ENCODE results near the gene UMPS. TPM values are rescaled to one million over a fixed set of nuclear protein-coding genes. Genes with fewer than 3 reads are reported as not detected.

The UMPS gene
- total and polyA plus RNA-seq, 9 of the 15 experiments (the other 6 are each of a cell fraction or from before 2014, with no cell fraction given): 28.9 to 91.0 (median 45.9) TPM

- TF ChIP-seq TRIM25 (IDR thresholded peaks at IDR 0.05; ENCODE audit: borderline replicate concordance): no peak
- TF ChIP-seq KLF16 (IDR thresholded peaks at IDR 0.05): no peak
- TF ChIP-seq CREB3 (tag; conservative IDR thresholded peaks at IDR 0.05; ENCODE audit: low read depth): no peak
- TF ChIP-seq BRD4 (IDR thresholded peaks at IDR 0.05): no peak
- no peak for TF ChIP-seq LARP7 (IDR thresholded peaks at IDR 0.05)
- TF ChIP-seq WHSC1 (IDR thresholded peaks at IDR 0.05; ENCODE audit: low read length): no peak
- no peak for TF ChIP-seq ATF7 (IDR thresholded peaks at IDR 0.05)
- TF ChIP-seq CCNT2 (IDR thresholded peaks at IDR 0.05; ENCODE audit: borderline replicate concordance, extremely low read depth, insufficient read length, low read depth, low read length): no peak
- TF ChIP-seq ZBTB7A (IDR thresholded peaks at IDR 0.05; ENCODE audit: borderline replicate concordance, control insufficient read depth, low read depth, low read length): no peak
- TF ChIP-seq MTA3 (IDR thresholded peaks at IDR 0.05; ENCODE audit: borderline replicate concordance): no peak
Observed at GRCh38 chr3:124775877-124776276, 45.6 kb downstream of the UMPS start (continued).
